Heart right ventricle (tissue), 16 donors: ENCODE results near the gene MAP7D1. TPM values are rescaled to one million over a fixed set of nuclear protein-coding genes. Genes with fewer than 3 reads are reported as not detected.

Experiments
- ATAC-seq, 8 donors: fragments of 200-7000 bp; cut with Tn5 transposase; one replicate each; pipeline ENCODE4 v1.9.1; 2020; ENCODE audit warnings: mild to moderate bottlenecking in 8 of 8, moderate library complexity in 8 of 8, moderate number of reproducible peaks in 1 of 8
- DNase-seq, 2 donors: peaks; one replicate each; pipeline ENCODE4 v3.0.0-alpha.2; 2020
- H3K27ac ChIP-seq, 10 donors: fragments of 200-600 bp; sonication (generic) in 2 of 10; one replicate each; pipeline versions ENCODE4 v1.5.0 to v1.8.0; 2020 to 2022; ENCODE audit warnings: mild to moderate bottlenecking in 3 of 10
- H3K27me3 ChIP-seq, 7 donors: fragments of 200-600 bp; one replicate each; pipeline ENCODE4 v1.8.0; 2021 to 2022; ENCODE audit warnings: mild to moderate bottlenecking in 2 of 7
- H3K36me3 ChIP-seq, 9 donors: fragments of 200-600 bp; sonication (generic) in 1 of 9; one replicate each; pipeline versions ENCODE4 v1.5.0 to v1.8.0; 2020 to 2022; ENCODE audit warnings: mild to moderate bottlenecking in 2 of 9
- H3K4me1 ChIP-seq, 9 donors: fragments of 200-600 bp; sonication (generic) in 1 of 9; one replicate each; pipeline versions ENCODE4 v1.5.0 to v1.8.0; 2020 to 2022; ENCODE audit warnings: mild to moderate bottlenecking in 4 of 9
- H3K4me3 ChIP-seq, 10 donors: fragments of 200-600 bp; sonication (generic) in 2 of 10; one replicate each; pipeline versions ENCODE4 v1.5.0 to v1.8.0; 2020 to 2022; ENCODE audit warnings: mild to moderate bottlenecking in 7 of 10, moderate library complexity in 2 of 10
- H3K9me3 ChIP-seq, 11 donors: fragments of 200-600 bp in 10 of 11; sonication (generic) in 2 of 11; one replicate each; pipeline versions ENCODE4 v1.5.0 to v1.8.0; 2013 to 2022; ENCODE audit warnings: mild to moderate bottlenecking in 2 of 11, control low read depth in 1 of 11, moderate library complexity in 1 of 11
- WGBS, 2 donors: extraction: QIAGEN DNeasy Blood & Tissue Kit; methylation state at CpG; one replicate each; pipeline ENCODE4 v1.1.7; 2013; ENCODE audit warnings: inconsistent platforms in 1 of 2; 5-methylcytosine and 5-hydroxymethylcytosine counted together
- intact Hi-C, 10 donors: fragments of 100-400 bp; cut with DNase I; formaldehyde crosslinking; loops; one replicate each; pipeline versions ENCODE4 v1.11.1 to v1.14.2; 2022
- polyA plus RNA-seq, 2 donors: library from polyadenylated mRNA; stranded (reverse); fragments of 200-250 nt; gene quantifications; one replicate each; pipeline ENCODE4 v1.2.3, GENCODE V29; 2013
- total RNA-seq, 10 donors: library from RNA; stranded (reverse); fragmentation: NEBNext Ultra II Directional in 3 of 10; extraction: Animal tissue kit (Norgen Biotek cat#: 25700) in 3 of 10; gene quantifications; one replicate each; pipeline versions ENCODE4 v1.2.1 to v1.2.4, GENCODE V29; 2021 to 2023
- TF ChIP-seq, protein P1 (sequence below), 9 donors: fragments of 200-600 bp; sonication (generic) in 2 of 9; IDR thresholded peaks; one replicate each; pipeline versions ENCODE4 v1.5.0 to v1.8.0; 2021 to 2022; ENCODE audit warnings: antibody characterized with exemption in 9 of 9, mild to moderate bottlenecking in 5 of 9, moderate library complexity in 1 of 9
- donor health status: Arrhythmogenic right ventricular cardiomyopathy.
- donor health status: ischemic (EF 13 %, LVEDD 7.1; RV severe dilation, severe dysfunction).
- donor health status: healthy with polysubstance abuse.
- donor health status: DM: no; HTN: yes; CAD: no.
- donor health status: DM: no; HTN: no; CAD: no.
- donor health status: ischemic (EF 25% LVEDD 6.9; RV normal size, moderate dysfunction).
- donor health status: ischemic (EF 25% LVEDD 5.7; RV mildly dilated, moderate dysfunction).
- donor health status: healthy.
- donor health status: DM: yes; HTN: yes; CAD: no.
- donor health status: Ischemic cardiomyopathy.
- donor health status: ischemic (EF 35%, LVEDD 5.7; RV mildly dilated, moderate dysfunction).
- donor health status: nonischemic (EF 11% LVEDD 7.7; RV severe dilation, severe dysfunction).
- donor health status: DM: yes; HTN: yes; CAD: no.
- donor health status: PGD.
- donor health status: ischemic (EF 29% LVEDD 5.4; RV normal size, mild dysfunction).
- donor health status: nonischemic (EF 23%, LVEDD 6.1; RV moderate dilation, normal function).

The MAP7D1 gene
- total and polyA plus RNA-seq, 12 donors: 176 to 364 (median 320) TPM

DNA sequence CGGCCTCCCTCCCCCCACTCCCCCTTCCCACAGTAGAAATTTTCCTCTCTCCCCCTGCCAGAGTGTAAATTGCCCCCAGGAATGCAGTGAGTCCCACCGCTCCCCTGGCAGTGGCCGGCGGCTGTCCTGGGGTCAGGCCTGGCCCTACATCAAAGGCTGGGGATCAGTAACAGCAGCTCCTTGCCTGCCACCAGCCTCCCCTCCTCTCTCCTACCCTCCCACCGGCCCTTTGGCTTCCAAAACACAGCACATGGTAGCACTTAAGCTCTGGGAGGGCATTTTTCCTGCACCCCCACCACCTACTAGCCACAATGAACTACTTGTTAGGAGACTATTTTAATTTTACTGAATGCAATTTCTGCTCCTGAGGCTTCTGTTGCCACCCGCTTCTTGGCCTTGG lies 21.9 kb upstream of the MAP7D1 start:
- intact Hi-C loops: loop anchor here in 6 of 10 donors (2.0 to 10.0 kb wide), 4 partner anchors 33 to 281 kb away; no protein-coding TSS in a partner anchor
- H3K27ac ChIP-seq: peak overlapping the region in 2 of 10 donors; percentile 11 to 20
- H3K9me3 ChIP-seq: no peaks in the 10 kb centered on the region
- DNase-seq: no peak
- ATAC-seq: peak in 1 of 8 donors; percentile 11
- peaks cover 6 to 48% (median 39%) of the 10 kb centered on the region in 9 donors for H3K4me1 ChIP-seq
- no peak overlapping the region for H3K4me3 ChIP-seq
- 67 to 68% methylated on average over 6 of the region's 6 CpGs for WGBS, 2 donors
- H3K27me3 ChIP-seq: no peaks in the 10 kb centered on the region
- peaks cover 0 to 34% (median 22%) of the 10 kb centered on the region in 9 donors for H3K36me3 ChIP-seq
- TF ChIP-seq, protein P1, sequence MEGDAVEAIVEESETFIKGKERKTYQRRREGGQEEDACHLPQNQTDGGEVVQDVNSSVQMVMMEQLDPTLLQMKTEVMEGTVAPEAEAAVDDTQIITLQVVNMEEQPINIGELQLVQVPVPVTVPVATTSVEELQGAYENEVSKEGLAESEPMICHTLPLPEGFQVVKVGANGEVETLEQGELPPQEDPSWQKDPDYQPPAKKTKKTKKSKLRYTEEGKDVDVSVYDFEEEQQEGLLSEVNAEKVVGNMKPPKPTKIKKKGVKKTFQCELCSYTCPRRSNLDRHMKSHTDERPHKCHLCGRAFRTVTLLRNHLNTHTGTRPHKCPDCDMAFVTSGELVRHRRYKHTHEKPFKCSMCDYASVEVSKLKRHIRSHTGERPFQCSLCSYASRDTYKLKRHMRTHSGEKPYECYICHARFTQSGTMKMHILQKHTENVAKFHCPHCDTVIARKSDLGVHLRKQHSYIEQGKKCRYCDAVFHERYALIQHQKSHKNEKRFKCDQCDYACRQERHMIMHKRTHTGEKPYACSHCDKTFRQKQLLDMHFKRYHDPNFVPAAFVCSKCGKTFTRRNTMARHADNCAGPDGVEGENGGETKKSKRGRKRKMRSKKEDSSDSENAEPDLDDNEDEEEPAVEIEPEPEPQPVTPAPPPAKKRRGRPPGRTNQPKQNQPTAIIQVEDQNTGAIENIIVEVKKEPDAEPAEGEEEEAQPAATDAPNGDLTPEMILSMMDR (IDR thresholded peaks at IDR 0.05): no peak

DNA sequence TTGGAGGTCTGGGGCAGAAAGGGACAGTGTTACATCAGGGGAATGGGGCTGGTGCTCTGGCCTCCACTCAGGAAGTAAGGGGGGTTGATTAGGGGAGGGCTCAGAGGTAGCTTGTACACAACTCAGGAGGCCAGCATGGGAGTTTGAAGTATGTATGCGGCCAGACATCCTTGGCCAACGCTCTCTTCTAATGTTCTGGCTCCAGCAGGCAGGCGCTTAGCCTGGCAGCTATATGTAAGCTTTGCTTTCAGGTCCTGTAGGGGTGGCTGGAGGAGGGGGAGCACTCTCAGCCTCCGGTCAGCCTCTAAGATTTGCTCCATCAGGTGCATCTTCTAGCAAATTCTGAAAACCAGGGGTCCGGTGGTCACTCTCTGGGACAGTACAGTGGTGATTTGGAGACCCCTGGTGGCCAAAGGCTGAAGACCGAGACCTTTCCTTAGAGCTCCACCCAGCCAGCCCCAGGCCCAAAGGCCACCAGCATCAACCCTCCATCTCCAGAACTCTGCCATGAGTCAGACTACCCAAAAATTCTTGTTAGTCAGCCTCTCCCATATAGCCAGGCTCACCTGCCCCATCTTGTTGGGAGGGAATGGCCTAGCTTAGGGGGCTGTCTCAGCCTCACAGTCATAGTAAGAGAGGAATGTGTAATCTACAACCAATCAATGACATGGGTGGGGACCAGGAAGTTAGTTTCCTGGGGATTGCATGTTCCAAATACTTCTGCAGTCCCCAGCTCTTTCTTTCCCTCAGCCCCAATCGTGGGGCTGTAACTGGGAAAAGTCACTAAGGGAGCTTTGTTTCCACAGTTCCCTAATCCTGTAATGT lies 21.2 kb upstream of the MAP7D1 start:
- TF ChIP-seq, protein P1 (IDR thresholded peaks at IDR 0.05): peak; percentile 27 to 76 (median 69)
- peaks cover 6 to 54% (median 41%) of the 10 kb centered on the region in 9 donors for H3K4me1 ChIP-seq
- no peaks in the 10 kb centered on the region for H3K9me3 ChIP-seq
- H3K36me3 ChIP-seq: peaks cover 0 to 40% (median 28%) of the 10 kb centered on the region in 9 donors
- H3K4me3 ChIP-seq: no peak overlapping the region
- peak overlapping the region in 7 of 10 donors; percentile 41 to 84 (median 73) for H3K27ac ChIP-seq
- ATAC-seq: peak; percentile 24 to 78 (median 62)
- intact Hi-C loops: loop anchor here in 8 of 10 donors (1.0 to 10.0 kb wide), 5 partner anchors 34 to 280 kb away; no protein-coding TSS in a partner anchor
- DNase-seq: peak in 1 of 2 donors; percentile 46
- WGBS, 2 donors: 66% methylated on average over 7 of the region's 7 CpGs
- H3K27me3 ChIP-seq: no peaks in the 10 kb centered on the region

DNA sequence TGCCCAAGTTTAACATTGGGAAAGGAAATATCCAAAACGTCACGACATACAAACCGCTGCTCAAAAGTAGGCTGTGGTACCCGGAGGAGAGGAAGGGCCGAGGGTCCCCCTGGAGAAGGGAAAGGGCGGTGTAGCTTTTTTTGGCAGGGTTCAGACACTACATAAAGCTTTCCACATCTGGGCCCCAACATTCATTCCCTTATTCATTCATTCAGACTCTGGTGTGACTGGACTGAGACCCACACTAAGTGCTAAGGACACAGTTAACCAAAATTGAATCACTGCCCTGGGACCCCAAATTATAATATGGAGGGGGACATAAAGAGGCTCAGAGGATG lies 20.7 kb upstream of the MAP7D1 start:
- TF ChIP-seq, protein P1 (IDR thresholded peaks at IDR 0.05): no peak
- WGBS, 2 donors: 53 to 56% methylated on average over 6 of the region's 6 CpGs
- peak overlapping the region in 7 of 10 donors; percentile 41 to 84 (median 73) for H3K27ac ChIP-seq
- no peaks in the 10 kb centered on the region for H3K9me3 ChIP-seq
- no peaks in the 10 kb centered on the region for H3K27me3 ChIP-seq
- no peak overlapping the region for H3K4me3 ChIP-seq
- DNase-seq: no peak
- intact Hi-C loops: loop anchor here in 6 of 10 donors (1.0 to 10.0 kb wide), 5 partner anchors 34 to 280 kb away; no protein-coding TSS in a partner anchor
- no peak for ATAC-seq
- peaks cover 8 to 59% (median 47%) of the 10 kb centered on the region in 9 donors for H3K4me1 ChIP-seq
- peaks cover 0 to 46% (median 30%) of the 10 kb centered on the region in 9 donors for H3K36me3 ChIP-seq

DNA sequence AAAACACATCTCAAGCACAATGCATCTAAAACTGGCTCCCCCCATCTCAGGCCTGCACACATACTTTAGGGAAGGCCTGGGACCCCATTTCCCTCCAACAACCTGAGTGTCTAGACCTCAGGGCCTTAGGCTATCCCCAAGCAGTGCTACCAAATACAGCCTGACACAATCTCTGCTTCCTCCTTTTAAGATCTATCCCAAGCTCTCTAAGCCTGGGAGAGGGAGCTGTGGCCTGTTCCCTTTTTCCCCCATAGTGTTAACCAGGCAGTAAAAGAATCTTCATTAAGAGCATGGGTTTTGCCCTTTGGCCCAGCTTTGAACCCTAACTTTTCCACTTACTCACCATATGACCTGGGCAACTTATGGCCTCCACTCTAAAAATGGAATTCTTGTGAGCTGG lies 20.2 kb upstream of the MAP7D1 start:
- DNase-seq (no peak), ATAC-seq (peak in 2 of 8 donors; percentile 3 to 6)
- TF ChIP-seq, protein P1 (IDR thresholded peaks at IDR 0.05): no peak
- H3K9me3 ChIP-seq: no peaks in the 10 kb centered on the region
- intact Hi-C loops: loop anchor here in 6 of 10 donors (1.0 to 10.0 kb wide), 5 partner anchors 35 to 279 kb away; no protein-coding TSS in a partner anchor
- no peak overlapping the region for H3K4me3 ChIP-seq
- peaks cover 0 to 51% (median 30%) of the 10 kb centered on the region in 9 donors for H3K36me3 ChIP-seq
- H3K4me1 ChIP-seq: peaks cover 9 to 64% (median 51%) of the 10 kb centered on the region in 9 donors
- H3K27ac ChIP-seq: peak overlapping the region in 8 of 10 donors; percentile 48 to 84 (median 70)
- H3K27me3 ChIP-seq: no peaks in the 10 kb centered on the region
